HG03060 (cell line): ENCODE measurements around the gene METTL17.

Experiments
- ATAC-seq: cut with Tn5 transposase; IDR thresholded peaks from one replicate; pipeline ENCODE4 v1.9.1; 2021; ENCODE audit warnings: low read depth, moderate number of reproducible peaks; ENCODE audit not compliant: unreplicated experiment

The METTL17 gene

GRCh38 chr14:21041676-21042433 is 52.1 kb downstream of the METTL17 start, which contains the start of gene RNASE7:
TSS of gene RNASE7 (plus strand) at chr14:21042362. CDS start at chr14:21042993, 631 bp downstream.
- ATAC-seq: no peak

- ATAC-seq: no peak
Observed at GRCh38 chr14:21042918-21043317, 53.1 kb downstream of the METTL17 start.

GRCh38 chr14:21043387-21043973 is 53.7 kb downstream of the METTL17 start:
- no peak for ATAC-seq

- no peak for ATAC-seq
Observed at GRCh38 chr14:21043974-21044618, 54.3 kb downstream of the METTL17 start.
